Measurements from ENCODE around the gene PIM2. TPM values are rescaled to one million over a fixed set of nuclear protein-coding genes. Genes with fewer than 3 reads are reported as not detected.

The PIM2 gene
- total RNA-seq, 1 donor from 2014 or later: 13.4 TPM

DNA sequence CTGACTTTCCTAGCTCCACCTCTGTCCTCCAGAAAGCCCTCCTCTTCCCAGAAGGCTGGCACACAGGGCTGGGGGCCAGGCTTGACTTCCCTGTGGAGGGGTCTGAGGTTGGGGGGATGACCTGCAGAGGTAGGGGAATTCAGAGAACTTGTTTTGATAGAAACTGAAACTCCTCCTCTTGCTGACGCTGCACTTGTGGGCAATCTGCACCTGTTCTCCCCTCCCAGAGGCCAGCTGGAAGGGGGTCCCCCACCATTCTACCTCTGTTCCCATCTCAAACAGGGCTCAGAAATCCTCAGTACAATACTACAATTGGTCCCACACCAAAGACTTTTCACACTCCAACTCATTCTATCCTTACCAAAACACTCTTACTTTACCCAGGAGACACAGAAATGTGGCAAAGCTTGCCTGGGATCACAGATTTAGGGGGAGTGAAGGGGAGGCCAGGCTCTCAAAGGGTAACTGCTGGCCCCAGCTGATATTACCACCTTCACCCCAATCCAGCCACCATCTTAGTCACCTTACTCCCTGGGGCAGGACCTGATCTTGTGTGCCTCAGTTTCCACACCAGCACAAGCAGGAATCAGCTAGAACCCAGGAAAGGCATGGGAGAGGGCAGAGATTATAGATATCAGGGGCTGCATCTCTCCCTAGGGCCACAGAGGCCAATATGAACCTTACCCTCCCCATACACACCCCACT lies 20.0 kb upstream of the PIM2 start:
- H3K27ac Mint-ChIP-seq (ENCODE audit: unreplicated experiment): no peak overlapping the region
- peaks cover 12% of the 10 kb centered on the region for H3K4me1 Mint-ChIP-seq
- peaks cover 8% of the 10 kb centered on the region for H3K36me3 Mint-ChIP-seq (ENCODE audit: low read depth)
- no peak for DNase-seq (ENCODE audit: low read depth, low spot score)
- H3K9me3 Mint-ChIP-seq: no peaks in the 10 kb centered on the region
- no peaks in the 10 kb centered on the region for H3K27me3 Mint-ChIP-seq (ENCODE audit: low read depth)
- no peak overlapping the region for H3K4me3 Mint-ChIP-seq
- no peak for TF ChIP-seq CTCF (conservative IDR thresholded peaks at IDR 0.05)

DNA sequence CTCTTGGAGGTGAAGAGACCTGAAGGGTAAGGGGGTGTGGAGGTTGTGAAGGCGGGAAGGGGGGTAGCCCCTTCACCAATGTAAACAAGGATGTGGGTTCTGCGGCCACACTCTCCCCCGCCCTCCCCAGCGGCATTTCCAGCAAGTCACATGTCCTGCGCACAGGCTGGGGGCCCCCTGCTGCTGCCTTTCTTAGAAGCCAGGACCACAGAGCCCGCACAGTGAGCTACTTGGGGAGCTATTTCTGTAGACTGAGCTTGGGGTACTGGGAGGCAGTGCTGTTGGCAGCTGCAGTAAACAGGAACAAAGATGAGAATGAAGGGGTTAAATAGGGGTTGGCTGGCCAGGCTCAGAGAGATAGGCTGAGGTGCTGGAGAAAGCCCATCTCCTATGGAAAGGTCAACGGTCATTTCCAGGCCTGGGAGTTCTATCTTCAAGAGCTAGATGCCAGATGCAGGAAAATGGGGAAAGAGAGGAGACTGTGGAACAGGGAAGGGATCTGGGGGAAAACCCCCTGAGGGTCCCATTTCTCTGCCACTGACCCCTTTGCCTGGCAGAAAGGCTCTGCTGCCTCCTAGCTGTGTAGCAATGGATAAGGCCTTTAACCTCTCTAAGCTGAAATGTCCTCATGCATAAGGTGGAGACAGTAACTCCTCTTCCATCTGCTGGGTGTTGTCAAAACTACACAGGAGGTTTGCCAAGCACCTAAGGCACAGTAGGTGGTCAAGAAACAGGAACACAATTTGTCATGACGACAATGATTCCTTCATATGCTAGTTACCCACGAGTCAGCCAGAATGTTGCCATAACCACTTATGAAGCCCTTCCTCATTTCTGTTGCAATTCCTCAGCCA lies 18.5 kb upstream of the PIM2 start:
- peaks cover 3% of the 10 kb centered on the region for H3K9me3 Mint-ChIP-seq
- peaks cover 12% of the 10 kb centered on the region for H3K4me1 Mint-ChIP-seq
- no peak for DNase-seq (ENCODE audit: low read depth, low spot score)
- H3K36me3 Mint-ChIP-seq (ENCODE audit: low read depth): peaks cover 12% of the 10 kb centered on the region
- H3K27me3 Mint-ChIP-seq (ENCODE audit: low read depth): no peaks in the 10 kb centered on the region
- no peak overlapping the region for H3K27ac Mint-ChIP-seq (ENCODE audit: unreplicated experiment)
- H3K4me3 Mint-ChIP-seq: no peak overlapping the region
- TF ChIP-seq CTCF (conservative IDR thresholded peaks at IDR 0.05): no peak

DNA sequence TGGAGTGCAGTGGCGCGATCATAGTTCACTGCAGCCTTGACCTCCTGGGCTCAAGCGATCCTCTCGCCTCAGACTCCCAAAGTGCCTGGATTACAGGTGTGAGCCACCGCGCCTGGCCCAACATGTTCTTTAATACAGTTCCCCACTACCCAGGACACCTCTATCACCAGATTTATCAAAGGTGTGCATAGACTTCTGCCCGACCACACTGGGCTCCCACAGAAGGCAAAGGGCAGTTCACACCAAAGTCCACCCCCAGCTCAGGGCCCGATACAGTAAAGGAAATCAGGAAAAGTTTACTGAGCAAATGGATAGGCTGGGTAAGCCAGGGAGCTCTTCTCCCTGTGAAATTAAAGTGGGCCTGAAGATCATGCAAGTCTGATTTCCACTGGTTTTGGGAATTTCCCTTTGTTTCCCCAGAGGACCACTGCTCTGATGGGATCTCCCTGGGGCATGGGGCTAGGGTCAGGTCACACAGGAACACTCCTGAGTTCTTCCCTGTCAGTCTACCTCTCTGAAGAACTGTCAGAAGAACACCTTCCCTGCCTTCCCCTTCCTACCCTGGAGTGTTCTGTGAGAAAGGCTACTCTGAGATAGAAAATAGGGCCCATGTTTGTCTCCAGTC lies 17.7 kb upstream of the PIM2 start:
- TF ChIP-seq CTCF (conservative IDR thresholded peaks at IDR 0.05): no peak
- H3K9me3 Mint-ChIP-seq: peaks cover 3% of the 10 kb centered on the region
- peaks cover 10% of the 10 kb centered on the region for H3K36me3 Mint-ChIP-seq (ENCODE audit: low read depth)
- peaks cover 9% of the 10 kb centered on the region for H3K4me1 Mint-ChIP-seq
- no peak overlapping the region for H3K27ac Mint-ChIP-seq (ENCODE audit: unreplicated experiment)
- no peak overlapping the region for H3K4me3 Mint-ChIP-seq
- H3K27me3 Mint-ChIP-seq (ENCODE audit: low read depth): no peaks in the 10 kb centered on the region
- no peak for DNase-seq (ENCODE audit: low read depth, low spot score)

- Mint-ChIP-seq H3K27me3 (ENCODE audit: low read depth) (no peaks in the 10 kb centered on the region), H3K36me3 (ENCODE audit: low read depth) (peaks cover 13% of the 10 kb centered on the region), H3K9me3 (peaks cover 3% of the 10 kb centered on the region), H3K27ac (ENCODE audit: unreplicated experiment) (no peak overlapping the region), H3K4me3 (no peak overlapping the region), H3K4me1 (peaks cover 8% of the 10 kb centered on the region)
- no peak for TF ChIP-seq CTCF (conservative IDR thresholded peaks at IDR 0.05)
- no peak for DNase-seq (ENCODE audit: low read depth, low spot score)
Observed at GRCh38 chrX:48935301-48935670, 16.5 kb upstream of the PIM2 start.

DNA sequence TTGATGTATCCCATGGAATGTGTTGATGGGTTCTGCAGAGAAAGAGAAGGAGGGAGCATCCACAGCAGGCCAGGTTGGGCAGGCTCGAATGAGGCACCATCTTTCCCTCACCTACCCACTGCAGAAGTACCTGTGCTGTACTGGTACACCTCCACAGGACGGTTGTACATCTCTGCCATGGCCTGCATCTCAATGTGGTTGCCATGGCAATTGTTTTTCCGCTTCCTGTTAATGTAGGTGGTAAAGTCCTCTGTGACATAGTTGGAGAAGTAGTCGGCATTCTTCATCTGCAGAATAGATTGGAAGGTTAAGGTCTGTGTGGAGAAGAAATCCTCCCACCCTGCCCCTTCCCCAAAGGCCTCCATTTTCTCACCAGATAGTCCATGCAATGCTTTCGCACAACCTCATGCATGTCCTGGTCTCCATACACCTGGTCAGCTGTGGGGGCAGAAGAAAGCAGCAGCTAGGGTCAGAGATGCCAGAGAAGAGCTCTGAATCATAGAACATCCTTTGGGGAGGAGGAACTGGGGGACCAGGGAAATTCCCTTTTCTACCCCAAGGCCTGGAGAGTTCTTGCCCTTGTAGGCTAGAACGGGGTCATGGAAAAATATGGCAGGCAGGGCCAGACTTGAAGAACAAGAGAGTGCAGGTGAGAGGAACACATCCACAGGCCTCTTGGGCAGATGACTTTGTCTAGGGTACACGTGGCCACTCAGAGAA lies 15.9 kb upstream of the PIM2 start:
- Mint-ChIP-seq H3K4me3 (no peak overlapping the region), H3K27me3 (ENCODE audit: low read depth) (no peaks in the 10 kb centered on the region), H3K9me3 (peaks cover 3% of the 10 kb centered on the region), H3K36me3 (ENCODE audit: low read depth) (peaks cover 16% of the 10 kb centered on the region), H3K27ac (ENCODE audit: unreplicated experiment) (no peak overlapping the region), H3K4me1 (peaks cover 8% of the 10 kb centered on the region)
- no peak for TF ChIP-seq CTCF (conservative IDR thresholded peaks at IDR 0.05)
- no peak for DNase-seq (ENCODE audit: low read depth, low spot score)

All from neural crest cell (in vitro differentiated cells).